MCF 10A (cell line): ENCODE results near the gene PBX1. TPM values are rescaled to one million over a fixed set of nuclear protein-coding genes. Genes with fewer than 3 reads are reported as not detected.
"Not testable (repeated sequence)": the region's sequence is repeated elsewhere in the genome, so short reads cannot be mapped to it uniquely, and the experiment has no call there.

ENCODE experiments used
- BruUV-seq: library from RNA; stranded (reverse); fragments of 400-500 nt; replicated peaks from 2 replicates; lab custom pipeline; 2021; lab: Mats Ljungman, UMichigan
- CTCF ChIA-PET: fragments of 300-600 bp; sonication (Branson Sonifier 250); formaldehyde crosslinking; extraction: SDS; loops from one replicate; lab custom pipeline; 2021; ENCODE audit warnings: antibody characterized with exemption, inconsistent platforms; lab: Yijun Ruan, JAX
- POLR2A ChIA-PET: fragments of 300-600, 350-650 bp; sonication (Branson Sonifier 250); formaldehyde crosslinking; extraction: SDS; loops from one replicate; lab custom pipeline; 2020; ENCODE audit warnings: antibody characterized with exemption, inconsistent platforms; lab: Yijun Ruan, JAX
- DNase-seq: peaks from one replicate; pipeline ENCODE4 v3.0.0-alpha.2; 2018; ENCODE audit not compliant: unreplicated experiment
- H3K27ac Mint-ChIP-seq: one replicate; pipeline ENCODE4 v1.8.0; 2022; ENCODE audit warnings: mild to moderate bottlenecking, low read depth, mixed read lengths; ENCODE audit not compliant: unreplicated experiment
- H3K27me3 Mint-ChIP-seq: one replicate; pipeline ENCODE4 v1.8.0; 2022; ENCODE audit warnings: mixed read lengths; ENCODE audit not compliant: insufficient read depth, unreplicated experiment
- H3K36me3 Mint-ChIP-seq: one replicate; pipeline ENCODE4 v1.8.0; 2022; ENCODE audit warnings: mild to moderate bottlenecking, moderate library complexity, mixed read lengths; ENCODE audit not compliant: insufficient read depth, unreplicated experiment
- H3K4me1 Mint-ChIP-seq: one replicate; pipeline ENCODE4 v1.8.0; 2022; ENCODE audit warnings: mixed read lengths; ENCODE audit not compliant: insufficient read depth, unreplicated experiment
- H3K4me3 Mint-ChIP-seq: one replicate; pipeline ENCODE4 v1.8.0; 2022; ENCODE audit warnings: mild to moderate bottlenecking, moderate library complexity, mixed read lengths; ENCODE audit not compliant: unreplicated experiment
- H3K9me3 Mint-ChIP-seq: one replicate; pipeline ENCODE4 v1.8.0; 2022; ENCODE audit warnings: mixed read lengths; ENCODE audit not compliant: unreplicated experiment
- intact Hi-C: fragments of 100-400 bp; cut with micrococcal nuclease; formaldehyde crosslinking; loops from 2 replicates; pipeline ENCODE4 v1.14.1; 2022
- total RNA-seq: library from RNA; stranded (reverse); gene quantifications from 2 replicates; pipeline ENCODE4 v1.2.3, GENCODE V29; 2022
- TF ChIP-seq, protein P1 (sequence below): fragments of 200-600 bp; IDR thresholded peaks from one replicate; pipeline ENCODE4 v1.8.0; 2022; ENCODE audit warnings: antibody characterized with exemption, mild to moderate bottlenecking; ENCODE audit not compliant: unreplicated experiment

PBX1 gene
- total RNA-seq, 1 experiment from 2014 or later: 5.8 TPM

DNA sequence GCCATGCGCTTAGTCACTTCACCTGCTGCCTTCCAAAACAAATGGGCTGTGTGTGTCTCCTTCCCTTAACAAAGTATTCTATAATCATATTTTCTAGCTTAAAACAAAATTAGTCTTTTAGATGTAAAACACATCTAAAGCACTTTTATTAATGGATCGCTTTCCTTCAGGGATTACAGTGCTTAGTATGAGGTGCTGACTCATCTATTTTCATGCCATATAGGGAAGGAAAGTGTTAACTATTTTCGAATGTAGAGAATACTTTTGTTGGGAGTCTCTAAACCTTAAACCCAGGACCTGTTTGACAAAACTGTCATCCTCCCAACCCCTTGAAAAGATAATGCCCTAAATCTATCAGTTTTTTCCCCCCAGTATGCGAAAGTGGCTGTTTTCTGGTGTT, 90.2 kb downstream of the PBX1 start:
- Mint-ChIP-seq H3K27me3 (no peaks in the 10 kb centered on the region), H3K4me3 (no peak overlapping the region), H3K36me3 (no peaks in the 10 kb centered on the region), H3K9me3 (no peaks in the 10 kb centered on the region), H3K4me1 (peaks cover 30% of the 10 kb centered on the region), H3K27ac (no peak overlapping the region)
- TF ChIP-seq, protein P1, sequence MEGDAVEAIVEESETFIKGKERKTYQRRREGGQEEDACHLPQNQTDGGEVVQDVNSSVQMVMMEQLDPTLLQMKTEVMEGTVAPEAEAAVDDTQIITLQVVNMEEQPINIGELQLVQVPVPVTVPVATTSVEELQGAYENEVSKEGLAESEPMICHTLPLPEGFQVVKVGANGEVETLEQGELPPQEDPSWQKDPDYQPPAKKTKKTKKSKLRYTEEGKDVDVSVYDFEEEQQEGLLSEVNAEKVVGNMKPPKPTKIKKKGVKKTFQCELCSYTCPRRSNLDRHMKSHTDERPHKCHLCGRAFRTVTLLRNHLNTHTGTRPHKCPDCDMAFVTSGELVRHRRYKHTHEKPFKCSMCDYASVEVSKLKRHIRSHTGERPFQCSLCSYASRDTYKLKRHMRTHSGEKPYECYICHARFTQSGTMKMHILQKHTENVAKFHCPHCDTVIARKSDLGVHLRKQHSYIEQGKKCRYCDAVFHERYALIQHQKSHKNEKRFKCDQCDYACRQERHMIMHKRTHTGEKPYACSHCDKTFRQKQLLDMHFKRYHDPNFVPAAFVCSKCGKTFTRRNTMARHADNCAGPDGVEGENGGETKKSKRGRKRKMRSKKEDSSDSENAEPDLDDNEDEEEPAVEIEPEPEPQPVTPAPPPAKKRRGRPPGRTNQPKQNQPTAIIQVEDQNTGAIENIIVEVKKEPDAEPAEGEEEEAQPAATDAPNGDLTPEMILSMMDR: no peak
- intact Hi-C loops: no loop called here
- ChIA-PET POLR2A (interaction anchor here (0.8 kb wide), 2 partner anchors 18 to 58 kb away, joined by 3 to 6 read pairs; no protein-coding TSS in a partner anchor), CTCF (interaction anchor here (0.9 to 2.1 kb wide), 2 partner anchors 23 to 423 kb away, joined by 4 to 7 read pairs; no protein-coding TSS in a partner anchor)
- BruUV-seq: no TSS peak
- DNase-seq: no peak

DNA sequence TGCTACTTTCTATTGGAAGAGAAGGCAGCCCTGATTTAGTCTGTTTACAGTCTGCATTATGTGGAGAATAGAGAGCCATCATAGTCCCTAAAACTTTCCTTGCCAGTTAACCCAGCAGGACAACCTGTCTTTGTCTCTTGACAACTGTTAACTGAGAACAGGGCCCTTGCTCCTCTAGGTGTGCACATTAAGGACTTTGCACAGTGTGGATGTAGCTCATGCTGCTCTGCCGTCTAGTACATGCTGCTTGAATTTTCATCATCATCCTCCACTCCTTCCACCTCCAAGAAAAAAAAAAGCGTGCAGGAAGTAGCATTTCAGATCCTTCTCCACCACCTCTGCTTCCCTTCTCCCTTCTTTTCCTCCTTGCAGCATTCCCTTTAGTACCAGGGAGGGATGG, 91.5 kb downstream of the PBX1 start:
- H3K4me1 Mint-ChIP-seq: peaks cover 23% of the 10 kb centered on the region
- no TSS peak for BruUV-seq
- TF ChIP-seq, protein P1: no peak
- DNase-seq: no peak
- no peak overlapping the region for H3K27ac Mint-ChIP-seq
- ChIA-PET CTCF (interaction anchor here (0.6 to 0.7 kb wide), 2 partner anchors 113 to 1321 kb away, joined by 3 read pairs; no protein-coding TSS in a partner anchor), POLR2A (interaction anchor here (0.6 kb wide), 1 partner anchor 659 kb away, joined by 3 read pairs; no protein-coding TSS in a partner anchor)
- no peaks in the 10 kb centered on the region for H3K36me3 Mint-ChIP-seq
- no peak overlapping the region for H3K4me3 Mint-ChIP-seq
- H3K27me3 Mint-ChIP-seq: no peaks in the 10 kb centered on the region
- no peaks in the 10 kb centered on the region for H3K9me3 Mint-ChIP-seq
- intact Hi-C loops: no loop called here

DNA sequence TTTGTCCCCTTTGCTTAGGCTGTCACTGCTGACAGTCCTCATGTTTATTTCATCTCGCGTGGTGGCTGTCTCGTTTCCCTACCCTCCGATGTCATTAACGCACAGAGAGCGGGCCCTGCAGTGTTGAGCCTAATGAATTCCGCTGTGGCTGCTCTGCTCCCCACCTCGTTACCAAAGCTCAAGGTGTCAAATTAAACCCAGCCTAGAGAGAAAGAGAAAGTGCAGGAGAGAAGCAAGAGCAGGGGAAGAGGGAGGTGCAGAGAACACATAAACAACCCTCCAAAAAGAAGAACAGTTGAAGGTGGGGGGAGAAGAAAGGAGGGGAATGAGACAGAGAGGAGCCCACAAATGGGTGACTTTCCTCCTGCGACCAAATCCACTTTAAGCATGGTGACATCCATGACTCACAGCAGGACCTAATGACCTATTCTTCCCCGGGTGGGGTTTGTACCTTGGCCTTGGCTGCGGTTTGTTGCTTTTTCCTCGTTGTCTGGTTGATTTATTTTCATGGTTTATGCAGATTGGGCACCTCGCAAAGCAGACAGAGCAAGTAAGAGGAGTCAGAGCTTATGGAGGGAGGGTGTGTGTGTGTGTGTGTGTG, 92.5 kb downstream of the PBX1 start:
- peak; percentile 31 for DNase-seq
- Mint-ChIP-seq H3K4me3 (no peak overlapping the region), H3K4me1 (peaks cover 26% of the 10 kb centered on the region)

DNA sequence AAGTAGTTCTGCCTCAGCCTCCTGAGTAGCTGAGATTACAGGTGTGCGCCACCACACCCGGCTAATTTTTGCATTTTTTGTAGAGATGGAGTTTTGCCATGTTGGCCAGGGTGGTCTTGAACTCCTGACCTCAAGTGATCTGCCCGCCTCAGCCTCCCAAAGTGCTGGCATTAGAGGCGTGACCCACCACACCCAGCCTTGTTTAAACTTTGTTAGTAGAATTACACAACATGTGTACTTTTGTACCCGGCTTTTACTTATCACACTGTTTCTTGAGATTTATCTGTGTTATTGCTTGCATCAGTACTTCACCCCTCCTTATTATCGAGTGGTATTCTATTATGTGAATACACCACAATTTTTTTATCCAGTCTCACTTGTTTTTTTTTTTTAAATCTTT, 94.0 kb downstream of the PBX1 start:
- DNase-seq, H3K4me3 Mint-ChIP-seq, intact Hi-C loops, BruUV-seq, H3K9me3 Mint-ChIP-seq, POLR2A ChIA-PET, H3K27ac Mint-ChIP-seq, H3K36me3 Mint-ChIP-seq, H3K27me3 Mint-ChIP-seq: not testable (repeated sequence)
- CTCF ChIA-PET: interaction anchor here (1.1 kb wide), 1 partner anchor 12 kb away, joined by 3 read pairs; no protein-coding TSS in a partner anchor
- H3K4me1 Mint-ChIP-seq: peaks cover 29% of the 10 kb centered on the region

More for the DNA sequence above, 92.5 kb downstream of the PBX1 start:
- BruUV-seq: no TSS peak
- H3K36me3 Mint-ChIP-seq: no peaks in the 10 kb centered on the region
- no peaks in the 10 kb centered on the region for H3K27me3 Mint-ChIP-seq
- intact Hi-C loops: no loop called here
- H3K9me3 Mint-ChIP-seq: no peaks in the 10 kb centered on the region
- H3K27ac Mint-ChIP-seq: no peak overlapping the region
- CTCF ChIA-PET: interaction anchor here (0.6 to 0.7 kb wide), 3 partner anchors 10 to 62 kb away, joined by 3 to 5 read pairs (median 3); no protein-coding TSS in a partner anchor
- TF ChIP-seq, protein P1: no peak
- POLR2A ChIA-PET: interaction anchor here (0.6 kb wide), 1 partner anchor 659 kb away, joined by 3 read pairs; no protein-coding TSS in a partner anchor
